ENCODE measurements around the gene UFM1.

Gene UFM1

GRCh38 chr13:38412266-38412665 lies 62.6 kb downstream of the UFM1 start:
- Histone ChIP-seq H3K27me3 (ENCODE audit: control insufficient read depth, insufficient read depth, low read length) (no peaks in the 10 kb centered on the region), H2AFZ (no peak overlapping the region), H3K36me3 (ENCODE audit: control insufficient read depth, insufficient read depth, low read length) (no peaks in the 10 kb centered on the region), H3K4me2 (ENCODE audit: low read length) (no peak overlapping the region), H3K4me1 (no peaks in the 10 kb centered on the region), H3K9ac (no peak overlapping the region), H3K27ac (no peak overlapping the region), H3K9me3 (ENCODE audit: control insufficient read depth, low read length) (no peaks in the 10 kb centered on the region), H3K4me3 (ENCODE audit: low read depth, low read length) (no peak overlapping the region), H3K79me2 (no peaks in the 10 kb centered on the region)
- TF ChIP-seq CTCF (IDR thresholded peaks at IDR 0.05) = no peak
